Medulla oblongata (tissue), 1 donor: ENCODE results near the gene TMEM126B.
A peak's percentile ranks its signal among the peaks of the same experiment; 100 is the strongest.
"Not testable (repeated sequence)": the region's sequence is repeated elsewhere in the genome, so short reads cannot be mapped to it uniquely, and the experiment has no call there.

Experiments
- DNase-seq: peaks from one replicate; pipeline ENCODE4 v3.0.0-alpha.2; 2015; ENCODE audit errors: extremely low spot score

Gene TMEM126B

GRCh38 chr11:85647604-85648299 lies 19.4 kb downstream of the TMEM126B start, which contains the start of gene TMEM126A:
TMEM126A (plus strand) TSS chr11:85647967; CDS start chr11:85650256, 2,289 bp downstream.
- DNase-seq: peak; percentile 92

- no peak for DNase-seq
These were observed 22.7 kb downstream of the TMEM126B start for GRCh38 chr11:85651118-85651517.

- no peak for DNase-seq
These were observed 24.5 kb downstream of the TMEM126B start for GRCh38 chr11:85652786-85653447.

GRCh38 chr11:85654343-85654742 lies 25.9 kb downstream of the TMEM126B start:
- DNase-seq: not testable (repeated sequence)

- DNase-seq: no peak
These were observed 28.4 kb downstream of the TMEM126B start for GRCh38 chr11:85656777-85657176.

GRCh38 chr11:85658180-85658579 lies 29.8 kb downstream of the TMEM126B start:
- DNase-seq: no peak

GRCh38 chr11:85661972-85662664 lies 33.7 kb downstream of the TMEM126B start:
- no peak for DNase-seq

- DNase-seq: peak; percentile 19
These were observed 34.8 kb downstream of the TMEM126B start for GRCh38 chr11:85663080-85663752.

GRCh38 chr11:85663753-85664614 lies 35.6 kb downstream of the TMEM126B start:
- DNase-seq: peak; percentile 85

- DNase-seq: peak; percentile 97
These were observed 36.5 kb downstream of the TMEM126B start, which contains the start of gene CREBZF for GRCh38 chr11:85664615-85665481. CREBZF (minus strand) TSS chr11:85665129; CDS start chr11:85664875, 254 bp downstream.

GRCh38 chr11:85665733-85666132 lies 37.3 kb downstream of the TMEM126B start:
- DNase-seq: no peak

GRCh38 chr11:85666687-85667086 lies 38.3 kb downstream of the TMEM126B start:
- no peak for DNase-seq

- no peak for DNase-seq
These were observed 39.8 kb downstream of the TMEM126B start for GRCh38 chr11:85668157-85668556.

- DNase-seq: not testable (repeated sequence)
These were observed 42.7 kb downstream of the TMEM126B start for GRCh38 chr11:85670949-85671663.

GRCh38 chr11:85672105-85672902 lies 43.9 kb downstream of the TMEM126B start:
- no peak for DNase-seq

- no peak for DNase-seq
These were observed 45.0 kb downstream of the TMEM126B start for GRCh38 chr11:85673393-85673792.

- no peak for DNase-seq
These were observed 51.2 kb downstream of the TMEM126B start for GRCh38 chr11:85679576-85679975.

GRCh38 chr11:85680897-85681296 lies 52.5 kb downstream of the TMEM126B start:
- DNase-seq: no peak
